Spleen (tissue), 11 donors: ENCODE results near the gene ZDHHC14. TPM values are rescaled to one million over a fixed set of nuclear protein-coding genes. Genes with fewer than 3 reads are reported as not detected.

Experiments
- DNase-seq: peaks from one replicate; pipeline ENCODE4 v3.0.0-alpha.2; 2020
- H3K27ac ChIP-seq, 8 donors: fragments of 200-600 bp; sonication (generic) in 7 of 8; 1 replicate in 4 of 8; 2 replicates in 4 of 8; pipeline versions ENCODE4 v1.5.0 to v1.8.0; 2016 to 2021; ENCODE audit warnings: inconsistent platforms in 4 of 8, mild to moderate bottlenecking in 4 of 8, moderate library complexity in 1 of 8
- H3K27me3 ChIP-seq, 7 donors: fragments of 200-600 bp; sonication (generic) in 6 of 7; replicated peaks in 1 of 7; 1 replicate in 4 of 7; 2 replicates in 3 of 7; pipeline versions ENCODE4 v1.5.0 to v1.8.0; 2016 to 2021; ENCODE audit warnings: inconsistent platforms in 3 of 7, mild to moderate bottlenecking in 1 of 7
- H3K36me3 ChIP-seq, 6 donors: fragments of 200-600 bp; sonication (generic) in 5 of 6; 1 replicate in 4 of 6; 2 replicates in 2 of 6; pipeline versions ENCODE4 v1.5.0 to v1.8.0; 2016 to 2021; ENCODE audit warnings: inconsistent platforms in 2 of 6
- H3K4me1 ChIP-seq, 6 donors: fragments of 200-600 bp; sonication (generic) in 5 of 6; 1 replicate in 3 of 6; 2 replicates in 3 of 6; pipeline versions ENCODE4 v1.5.0 to v1.8.0; 2016 to 2021; ENCODE audit warnings: inconsistent platforms in 3 of 6
- H3K4me3 ChIP-seq, 8 donors: fragments of 200-600 bp; sonication (generic) in 7 of 8; 1 replicate in 4 of 8; 2 replicates in 4 of 8; pipeline versions ENCODE4 v1.5.0 to v1.8.0; 2016 to 2021; ENCODE audit warnings: inconsistent platforms in 4 of 8, mild to moderate bottlenecking in 4 of 8, moderate library complexity in 2 of 8
- H3K9me3 ChIP-seq, 8 donors: fragments of 200-600 bp; sonication (generic) in 7 of 8; 1 replicate in 4 of 8; 2 replicates in 4 of 8; pipeline versions ENCODE4 v1.5.0 to v1.8.0; 2016 to 2021; ENCODE audit warnings: inconsistent platforms in 4 of 8
- POLR2A ChIP-seq, 3 donors: fragments of 450-650 bp; IDR thresholded peaks; one replicate each; pipeline ENCODE4 v1.5.1; 2017; ENCODE audit warnings: antibody characterized with exemption in 3 of 3, mild to moderate bottlenecking in 1 of 3
- POLR2AphosphoS5 ChIP-seq, 3 donors: sonication (generic); formaldehyde crosslinking; IDR thresholded peaks; one replicate each; pipeline ENCODE4 v1.5.1; 2017; ENCODE audit warnings: antibody characterized with exemption in 3 of 3
- WGBS, 5 donors: extraction: QIAGEN DNeasy Blood & Tissue Kit in 3 of 5; methylation state at CpG; one replicate each; pipeline versions ENCODE4 v1.1.5 to v1.1.7; 2013 to 2018; 5-methylcytosine and 5-hydroxymethylcytosine counted together
- intact Hi-C: fragments of 100-400 bp; cut with DNase I; formaldehyde crosslinking; loops from one replicate; pipeline ENCODE4 v1.15.0; 2023; ENCODE audit warnings: low total_unique reads
- polyA plus RNA-seq, 3 donors: library from polyadenylated mRNA; stranded (reverse); fragments of 200-250 nt; gene quantifications; one replicate each; pipeline ENCODE4 v1.2.1, GENCODE V29; 2013
- total RNA-seq, 7 donors: library from RNA; depleted of rRNA in 3 of 7; stranded (reverse); fragments of >200 nt in 3 of 7; fragmentation: NEBNext Ultra II Directional in 4 of 7; extraction: Animal tissue kit (Norgen Biotek cat#: 25700) in 4 of 7; gene quantifications; one replicate each; pipeline versions ENCODE4 v1.1.0 to v1.2.1, GENCODE V29; 2016 to 2021
- TF ChIP-seq, protein P1 (sequence below), 11 experiments: fragments of 200-600 bp in 7 of 11; fragments of 450-650 bp in 4 of 11; sonication (generic) in 4 of 11; IDR thresholded peaks in 8 of 11; conservative IDR thresholded peaks in 3 of 11; 1 replicate in 7 of 11; 2 replicates in 4 of 11; pipeline versions ENCODE4 v1.4.0 to v1.8.0; 2016 to 2021; ENCODE audit warnings: antibody characterized with exemption in 11 of 11, inconsistent platforms in 4 of 11, mild to moderate bottlenecking in 1 of 11
- donor health status: healthy with polysubstance abuse.
- donor health status: DM: no; HTN: no; CAD: no; lungs with moderate emphysema.
- donor health status: DM: no; HTN: no; CAD: no.
- donor health status: Bipolar disorder and iron deficiency.
- donor health status: healthy.
- donor health status: DM: no; HTN: no; CAD: no.
- donor health status: DM: yes; HTN: yes; CAD: no.

ZDHHC14 gene
- total and polyA plus RNA-seq, 10 donors = 7.8 to 18.2 (median 11.7) TPM

DNA sequence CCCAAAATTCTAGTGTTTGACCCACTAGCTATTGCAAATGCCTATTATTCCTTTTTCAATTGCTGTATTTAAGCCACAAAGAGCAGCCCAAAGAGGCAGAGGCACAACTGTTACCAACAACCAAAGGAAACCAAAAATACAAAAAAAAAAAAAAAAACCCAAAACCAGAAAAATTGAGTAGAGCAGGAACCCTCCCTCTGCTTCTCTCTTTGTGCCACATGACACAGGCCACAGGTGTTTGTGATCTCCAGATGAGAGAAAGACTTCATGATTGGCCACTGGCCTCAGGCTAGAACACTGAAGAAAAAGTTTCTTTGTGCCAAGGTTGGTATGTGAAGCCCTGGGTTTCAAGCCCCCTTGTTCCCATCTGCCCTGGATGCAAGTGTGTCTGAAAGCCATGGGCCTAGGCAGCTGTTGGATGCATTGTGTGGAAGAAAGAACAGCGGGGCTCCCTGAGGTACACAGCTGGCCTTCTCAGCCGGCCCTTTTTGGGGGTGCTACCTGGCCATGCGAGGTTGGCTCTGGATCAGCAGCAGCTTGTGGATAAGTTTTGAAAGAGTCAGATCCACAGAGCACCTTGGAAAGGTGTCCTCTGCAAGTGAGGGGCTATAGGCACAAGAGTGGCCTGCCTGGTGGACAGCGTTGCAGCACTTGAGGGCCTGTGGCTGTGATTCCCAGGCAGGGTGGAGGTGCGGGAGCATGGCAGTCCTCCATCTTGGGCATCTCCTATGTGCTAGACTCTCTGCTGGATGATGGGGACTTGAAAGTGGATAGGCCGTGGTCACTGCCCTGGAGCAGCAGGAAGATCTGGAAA lies 204.5 kb downstream of the ZDHHC14 start:
- intact Hi-C loops = no loop called here
- Histone ChIP-seq H3K4me3 (no peak overlapping the region), H3K27me3 (no peaks in the 10 kb centered on the region), H3K4me1 (peaks cover 0 to 13% (median 0%) of the 10 kb centered on the region in 6 donors), H3K36me3 (no peaks in the 10 kb centered on the region), H3K9me3 (peaks cover 4 to 31% (median 15%) of the 10 kb centered on the region in 8 donors), H3K27ac (no peak overlapping the region)
- TF ChIP-seq POLR2A (IDR thresholded peaks at IDR 0.05) = no peak
- TF ChIP-seq, protein P1, sequence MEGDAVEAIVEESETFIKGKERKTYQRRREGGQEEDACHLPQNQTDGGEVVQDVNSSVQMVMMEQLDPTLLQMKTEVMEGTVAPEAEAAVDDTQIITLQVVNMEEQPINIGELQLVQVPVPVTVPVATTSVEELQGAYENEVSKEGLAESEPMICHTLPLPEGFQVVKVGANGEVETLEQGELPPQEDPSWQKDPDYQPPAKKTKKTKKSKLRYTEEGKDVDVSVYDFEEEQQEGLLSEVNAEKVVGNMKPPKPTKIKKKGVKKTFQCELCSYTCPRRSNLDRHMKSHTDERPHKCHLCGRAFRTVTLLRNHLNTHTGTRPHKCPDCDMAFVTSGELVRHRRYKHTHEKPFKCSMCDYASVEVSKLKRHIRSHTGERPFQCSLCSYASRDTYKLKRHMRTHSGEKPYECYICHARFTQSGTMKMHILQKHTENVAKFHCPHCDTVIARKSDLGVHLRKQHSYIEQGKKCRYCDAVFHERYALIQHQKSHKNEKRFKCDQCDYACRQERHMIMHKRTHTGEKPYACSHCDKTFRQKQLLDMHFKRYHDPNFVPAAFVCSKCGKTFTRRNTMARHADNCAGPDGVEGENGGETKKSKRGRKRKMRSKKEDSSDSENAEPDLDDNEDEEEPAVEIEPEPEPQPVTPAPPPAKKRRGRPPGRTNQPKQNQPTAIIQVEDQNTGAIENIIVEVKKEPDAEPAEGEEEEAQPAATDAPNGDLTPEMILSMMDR (IDR thresholded peaks at IDR 0.05 in 8 of 11, conservative IDR thresholded peaks at IDR 0.05 in 3 of 11) = no peak
- TF ChIP-seq POLR2AphosphoS5 (IDR thresholded peaks at IDR 0.05) = no peak
- no peak for DNase-seq
- 90 to 97% (median 96%) methylated on average over 5 to 6 of the region's 6 CpGs for WGBS, 5 donors

GRCh38 chr6:157586088-157586414 lies 205.1 kb downstream of the ZDHHC14 start:
- H3K27ac ChIP-seq = no peak overlapping the region
- H3K36me3 ChIP-seq = no peaks in the 10 kb centered on the region
- TF ChIP-seq, protein P1 (IDR thresholded peaks at IDR 0.05 in 8 of 11, conservative IDR thresholded peaks at IDR 0.05 in 3 of 11) = no peak
- DNase-seq = no peak
- no peak overlapping the region for H3K4me3 ChIP-seq
- intact Hi-C loops = no loop called here
- peaks cover 4 to 37% (median 21%) of the 10 kb centered on the region in 8 donors for H3K9me3 ChIP-seq
- 94 to 99% (median 97%) methylated on average over 5 of the region's 5 CpGs for WGBS, 5 donors
- H3K27me3 ChIP-seq = no peaks in the 10 kb centered on the region
- peaks cover 0 to 13% (median 0%) of the 10 kb centered on the region in 6 donors for H3K4me1 ChIP-seq

- H3K27ac ChIP-seq = no peak overlapping the region
- H3K4me1 ChIP-seq = peaks cover 0 to 13% (median 0%) of the 10 kb centered on the region in 6 donors
- no peak for DNase-seq
- peaks cover 4 to 39% (median 22%) of the 10 kb centered on the region in 8 donors for H3K9me3 ChIP-seq
- WGBS, 5 donors = 80 to 98% (median 88%) methylated on average over 8 of the region's 8 CpGs
- TF ChIP-seq POLR2A (IDR thresholded peaks at IDR 0.05) (no peak), POLR2AphosphoS5 (IDR thresholded peaks at IDR 0.05) (no peak)
- TF ChIP-seq, protein P1 (IDR thresholded peaks at IDR 0.05 in 8 of 11, conservative IDR thresholded peaks at IDR 0.05 in 3 of 11) = no peak
- H3K27me3 ChIP-seq = no peaks in the 10 kb centered on the region
- no peaks in the 10 kb centered on the region for H3K36me3 ChIP-seq
- H3K4me3 ChIP-seq = no peak overlapping the region
- intact Hi-C loops = no loop called here
Measured at GRCh38 chr6:157586476-157587126, 205.6 kb downstream of the ZDHHC14 start.
